Measurements from ENCODE around the gene LOXL1. TPM values are rescaled to one million over a fixed set of nuclear protein-coding genes. Genes with fewer than 3 reads are reported as not detected.
A peak's percentile ranks its signal among the peaks of the same experiment; 100 is the strongest.

Gene LOXL1
- polyA plus RNA-seq, 1 of the 3 experiments (the other 2 are of a cell fraction), result 50.3 TPM

GRCh38 chr15:73984208-73984979, 58.1 kb downstream of the LOXL1 start:
- no peaks in the 10 kb centered on the region for H3K9me3 ChIP-seq
- no peaks in the 10 kb centered on the region for H3K79me2 ChIP-seq (ENCODE audit: insufficient read depth)
- 87% methylated on average over 7 of the region's 13 CpGs for WGBS (ENCODE audit: low lambda C conversion rate)
- H2AFZ ChIP-seq (ENCODE audit: low read depth), result no peak overlapping the region
- no peaks in the 10 kb centered on the region for H3K9me2 ChIP-seq
- peak overlapping the region; percentile 90 to 95 for H3K27ac ChIP-seq (ENCODE audit: low read depth in 2 of 2, low read length in 1 of 2)
- TF ChIP-seq NFIC (IDR thresholded peaks at IDR 0.05; ENCODE audit: borderline replicate concordance) (0 out of 2 replicates have a peak, but pooled peaks have one; percentile 17), RFX5 (IDR thresholded peaks at IDR 0.05; ENCODE audit: low read length) (no peak)
- H4K20me1 ChIP-seq (ENCODE audit: insufficient read depth), result no peaks in the 10 kb centered on the region
- ChIA-PET POLR2A (interaction anchor here (1.6 kb wide), 1 partner anchor 10 kb away, joined by 5 read pairs; the partner anchor contains the start of gene PML), CTCF (interaction anchor here (0.8 to 4.2 kb wide), 4 partner anchors 8 to 744 kb away, joined by 3 to 22 read pairs (median 13); partner anchors contain the start of gene STOML1)
- no peaks in the 10 kb centered on the region for H3K36me3 ChIP-seq (replicated peaks in 1 of 2; ENCODE audit: control insufficient read depth in 1 of 2, insufficient read depth in 2 of 2, low read length in 1 of 2)
- H3F3A ChIP-seq (replicated peaks; ENCODE audit: insufficient read depth), result peaks cover 33% of the 10 kb centered on the region
- peaks cover 41 to 48% of the 10 kb centered on the region in 2 experiments; a peak in 3 of 4 replicates for H3K4me1 ChIP-seq (ENCODE audit: control insufficient read depth in 1 of 2, insufficient read depth in 2 of 2, low read depth in 1 of 2, low read length in 1 of 2)
- no peaks in the 10 kb centered on the region for H3K27me3 ChIP-seq (ENCODE audit: insufficient read depth)
- no peak overlapping the region for H3K4me3 ChIP-seq (ENCODE audit: low read depth in 2 of 2, low read length in 1 of 2)
- H3K9ac ChIP-seq, result no peak overlapping the region
- DNase-seq, result no peak
- H3K4me2 ChIP-seq, result peak overlapping the region; percentile 79; the same call in 1 of the 2 replicates

GRCh38 chr15:73985101-73985873, 59.0 kb downstream of the LOXL1 start:
- Histone ChIP-seq H3K27ac (ENCODE audit: low read depth in 2 of 2, low read length in 1 of 2) (no peak overlapping the region; a peak in 1 of 4 replicates), H3K36me3 (replicated peaks in 1 of 2; ENCODE audit: control insufficient read depth in 1 of 2, insufficient read depth in 2 of 2, low read length in 1 of 2) (no peaks in the 10 kb centered on the region), H2AFZ (ENCODE audit: low read depth) (no peak overlapping the region), H4K20me1 (ENCODE audit: insufficient read depth) (no peaks in the 10 kb centered on the region), H3F3A (replicated peaks; ENCODE audit: insufficient read depth) (peaks cover 33% of the 10 kb centered on the region), H3K4me2 (no peak overlapping the region), H3K9me3 (no peaks in the 10 kb centered on the region), H3K9me2 (no peaks in the 10 kb centered on the region), H3K4me3 (ENCODE audit: low read depth in 2 of 2, low read length in 1 of 2) (no peak overlapping the region), H3K27me3 (ENCODE audit: insufficient read depth) (no peaks in the 10 kb centered on the region), H3K4me1 (ENCODE audit: control insufficient read depth in 1 of 2, insufficient read depth in 2 of 2, low read depth in 1 of 2, low read length in 1 of 2) (peaks cover 41 to 55% of the 10 kb centered on the region in 2 experiments; a peak in 3 of 4 replicates), H3K9ac (no peak overlapping the region), H3K79me2 (ENCODE audit: insufficient read depth) (no peaks in the 10 kb centered on the region)
- POLR2A ChIA-PET, result no interaction called here
- DNase-seq, result no peak
- peak; percentile 68 for TF ChIP-seq TCF12 (IDR thresholded peaks at IDR 0.05)
- TF ChIP-seq JUND (IDR thresholded peaks at IDR 0.05), result no peak
- TF ChIP-seq MAX (IDR thresholded peaks at IDR 0.05; ENCODE audit: low read depth), result no peak
- CTCF ChIA-PET, result interaction anchor here (0.9 to 4.2 kb wide), 8 partner anchors 10 to 745 kb away, joined by 3 to 21 read pairs (median 4); no protein-coding TSS in a partner anchor
- WGBS (ENCODE audit: low lambda C conversion rate), result 95% methylated on average over 8 of the region's 13 CpGs

GRCh38 chr15:73986055-73986775, 60.0 kb downstream of the LOXL1 start:
- Histone ChIP-seq H3K79me2 (ENCODE audit: insufficient read depth) (no peaks in the 10 kb centered on the region), H3F3A (replicated peaks; ENCODE audit: insufficient read depth) (peaks cover 33% of the 10 kb centered on the region), H3K36me3 (replicated peaks in 1 of 2; ENCODE audit: control insufficient read depth in 1 of 2, insufficient read depth in 2 of 2, low read length in 1 of 2) (no peaks in the 10 kb centered on the region), H3K27ac (ENCODE audit: low read depth in 2 of 2, low read length in 1 of 2) (no peak overlapping the region), H3K4me3 (ENCODE audit: low read depth in 2 of 2, low read length in 1 of 2) (no peak overlapping the region), H3K4me1 (ENCODE audit: control insufficient read depth in 1 of 2, insufficient read depth in 2 of 2, low read depth in 1 of 2, low read length in 1 of 2) (peaks cover 49 to 57% of the 10 kb centered on the region in 2 experiments; a peak in 3 of 4 replicates), H3K4me2 (no peak overlapping the region), H4K20me1 (ENCODE audit: insufficient read depth) (no peaks in the 10 kb centered on the region), H3K9ac (no peak overlapping the region), H3K9me2 (no peaks in the 10 kb centered on the region), H3K27me3 (ENCODE audit: insufficient read depth) (no peaks in the 10 kb centered on the region), H3K9me3 (no peaks in the 10 kb centered on the region), H2AFZ (ENCODE audit: low read depth) (no peak overlapping the region)
- CTCF ChIA-PET, result interaction anchor here (1.0 to 1.7 kb wide), 7 partner anchors 11 to 62 kb away, joined by 3 to 7 read pairs (median 3); no protein-coding TSS in a partner anchor
- peak; percentile 40 for DNase-seq
- POLR2A ChIA-PET, result no interaction called here
- TF ChIP-seq ZBTB33 (IDR thresholded peaks at IDR 0.05; ENCODE audit: borderline replicate concordance, low read depth) (no peak), TAF1 (IDR thresholded peaks at IDR 0.05; ENCODE audit: borderline replicate concordance, low read depth, low read length) (no peak), RAD21 (IDR thresholded peaks at IDR 0.05; ENCODE audit: low read length) (no peak), FOSL2 (IDR thresholded peaks at IDR 0.05; ENCODE audit: borderline replicate concordance, low read depth) (no peak), POLR2AphosphoS5 (IDR thresholded peaks at IDR 0.05; ENCODE audit: low read depth, low read length) (no peak), NFIC (IDR thresholded peaks at IDR 0.05; ENCODE audit: borderline replicate concordance) (no peak), IRF3 (IDR thresholded peaks at IDR 0.05; ENCODE audit: low read depth, low read length) (no peak), YY1 (IDR thresholded peaks at IDR 0.05; ENCODE audit: low read depth) (no peak), EP300 (IDR thresholded peaks at IDR 0.05; ENCODE audit: borderline replicate concordance in 1 of 2, low read depth in 1 of 2, low read length in 1 of 2) (no peak), TCF12 (IDR thresholded peaks at IDR 0.05) (no peak), JUND (IDR thresholded peaks at IDR 0.05) (no peak), CHD2 (IDR thresholded peaks at IDR 0.05; ENCODE audit: low read length, partially characterized antibody) (no peak)
- 68% methylated on average over 7 of the region's 7 CpGs for WGBS (ENCODE audit: low lambda C conversion rate)
